IPS-18c (cell line): ENCODE results near the gene CTCFL.

Experiments
- H3K4me3 ChIP-seq: 2 replicates; pipeline ENCODE4 v1.7.0; 2013; ENCODE audit warnings: low read depth, mild to moderate bottlenecking, low read length, moderate library complexity; ENCODE audit not compliant: insufficient read depth
- H3K9me3 ChIP-seq: one replicate; pipeline ENCODE4 v1.6.1; 2013; ENCODE audit warnings: mild to moderate bottlenecking, low read length, moderate library complexity; ENCODE audit not compliant: control insufficient read depth, insufficient read depth

CTCFL gene, protein sequence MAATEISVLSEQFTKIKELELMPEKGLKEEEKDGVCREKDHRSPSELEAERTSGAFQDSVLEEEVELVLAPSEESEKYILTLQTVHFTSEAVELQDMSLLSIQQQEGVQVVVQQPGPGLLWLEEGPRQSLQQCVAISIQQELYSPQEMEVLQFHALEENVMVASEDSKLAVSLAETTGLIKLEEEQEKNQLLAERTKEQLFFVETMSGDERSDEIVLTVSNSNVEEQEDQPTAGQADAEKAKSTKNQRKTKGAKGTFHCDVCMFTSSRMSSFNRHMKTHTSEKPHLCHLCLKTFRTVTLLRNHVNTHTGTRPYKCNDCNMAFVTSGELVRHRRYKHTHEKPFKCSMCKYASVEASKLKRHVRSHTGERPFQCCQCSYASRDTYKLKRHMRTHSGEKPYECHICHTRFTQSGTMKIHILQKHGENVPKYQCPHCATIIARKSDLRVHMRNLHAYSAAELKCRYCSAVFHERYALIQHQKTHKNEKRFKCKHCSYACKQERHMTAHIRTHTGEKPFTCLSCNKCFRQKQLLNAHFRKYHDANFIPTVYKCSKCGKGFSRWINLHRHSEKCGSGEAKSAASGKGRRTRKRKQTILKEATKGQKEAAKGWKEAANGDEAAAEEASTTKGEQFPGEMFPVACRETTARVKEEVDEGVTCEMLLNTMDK

DNA sequence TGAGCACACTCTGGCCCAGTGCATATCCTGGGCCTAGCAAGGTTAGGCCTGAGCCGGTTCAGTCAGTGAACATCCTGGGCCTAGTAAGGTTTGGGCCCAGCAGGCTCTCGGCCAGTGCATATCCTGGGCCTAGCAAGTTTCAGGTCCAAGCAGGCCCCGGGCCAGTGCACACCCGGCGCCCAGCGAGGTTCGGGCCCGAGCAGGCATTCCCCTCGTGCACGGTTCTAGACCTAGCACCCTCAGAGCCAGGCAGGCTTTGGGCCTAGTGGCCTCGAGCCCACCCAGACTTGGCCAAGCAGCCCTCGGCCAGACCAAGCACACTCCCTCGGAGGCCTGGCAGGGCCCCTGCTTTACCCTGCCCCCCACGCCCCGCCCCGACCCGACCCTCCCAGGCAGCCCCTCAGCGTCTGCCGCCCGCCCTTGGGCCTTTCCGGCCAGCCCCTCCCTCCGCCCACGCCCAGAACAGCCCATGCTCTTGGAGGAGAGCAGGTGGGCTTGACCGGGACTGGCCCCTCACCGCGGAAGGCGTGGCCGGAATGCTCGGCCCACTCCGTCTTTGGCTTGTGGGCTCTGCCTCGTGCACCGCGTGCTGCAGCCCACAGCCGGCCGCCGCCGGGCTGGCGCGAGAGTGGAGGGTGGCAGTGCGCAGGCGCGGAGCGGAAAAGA lies at the start of gene CTCFL:
CTCFL (minus strand) TSS at position 630 of the 666 bp plus-strand sequence. CDS start 935 bp downstream, outside the sequence.
- no peaks in the 10 kb centered on the region for H3K9me3 ChIP-seq
- H3K4me3 ChIP-seq: no peak within 1 kb of the TSS

DNA sequence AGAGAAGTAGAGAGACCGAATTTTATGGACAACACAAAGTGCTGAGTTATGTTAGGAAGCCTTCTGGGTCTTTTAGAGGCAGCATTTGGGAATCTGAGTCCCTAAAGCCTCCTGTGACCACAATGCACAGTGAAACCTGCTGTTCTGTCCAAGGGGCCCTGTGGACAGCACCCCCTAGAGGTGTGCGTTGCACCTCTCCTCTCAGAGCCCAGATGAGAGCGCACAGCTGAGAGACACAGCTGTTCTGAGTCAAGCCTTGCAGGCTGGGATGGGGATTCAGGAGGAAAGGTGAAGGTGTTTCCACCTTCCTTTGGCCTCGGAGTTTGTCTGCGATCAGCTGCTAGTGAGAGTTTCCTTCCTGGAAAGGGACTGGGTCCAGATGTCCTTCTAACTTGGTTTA lies 49.0 kb upstream of the CTCFL start:
- Histone ChIP-seq H3K9me3 (no peaks in the 10 kb centered on the region), H3K4me3 (no peak overlapping the region)

- H3K9me3 ChIP-seq: no peaks in the 10 kb centered on the region
- no peak overlapping the region for H3K4me3 ChIP-seq
Observed at GRCh38 chr20:57573242-57573641, 48.3 kb upstream of the CTCFL start.

GRCh38 chr20:57571782-57572416 lies 47.0 kb upstream of the CTCFL start:
- Histone ChIP-seq H3K9me3 (no peaks in the 10 kb centered on the region), H3K4me3 (no peak overlapping the region)

DNA sequence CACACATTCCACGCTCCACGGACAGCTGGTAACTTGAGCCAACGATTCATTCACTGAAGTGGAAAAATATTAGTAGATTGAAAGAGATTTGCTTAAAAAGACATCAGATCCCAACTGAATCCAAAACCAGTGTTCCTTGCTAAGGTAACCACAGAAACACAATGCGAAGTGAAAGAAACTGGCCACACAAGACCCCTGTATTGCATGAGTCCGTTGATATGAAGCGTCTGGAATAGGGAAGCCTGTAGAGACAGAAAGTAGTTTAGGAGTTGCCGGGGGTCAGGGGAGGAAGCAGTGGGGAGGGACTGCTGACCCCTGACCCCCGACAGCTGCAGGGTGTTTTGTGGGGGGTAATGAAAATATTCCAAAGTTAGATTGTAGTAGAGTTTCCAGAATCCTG lies 46.0 kb upstream of the CTCFL start:
- Histone ChIP-seq H3K4me3 (no peak overlapping the region), H3K9me3 (no peaks in the 10 kb centered on the region)

GRCh38 chr20:57570145-57570850 lies 45.4 kb upstream of the CTCFL start:
- H3K9me3 ChIP-seq: no peaks in the 10 kb centered on the region
- no peak overlapping the region for H3K4me3 ChIP-seq

DNA sequence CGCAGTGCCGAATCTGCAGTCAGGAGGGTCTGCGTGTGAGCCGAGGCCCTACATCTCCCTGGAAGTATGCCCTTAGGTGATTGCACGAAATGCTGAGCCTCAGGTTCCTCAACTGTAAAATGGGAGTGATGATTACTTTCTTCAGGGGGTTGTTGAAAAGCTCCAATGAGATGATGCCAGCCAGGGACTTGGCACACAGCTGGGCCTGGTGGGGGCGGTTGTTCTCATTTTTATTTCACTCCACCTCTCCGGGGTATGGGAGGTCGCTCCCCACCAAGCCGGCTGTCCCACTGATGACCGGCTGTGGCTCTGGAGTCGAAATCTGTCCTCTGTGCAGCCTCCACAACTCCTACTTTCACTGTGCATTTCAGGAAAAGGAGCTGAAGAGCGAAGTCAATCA lies 44.0 kb upstream of the CTCFL start:
- no peaks in the 10 kb centered on the region for H3K9me3 ChIP-seq
- no peak overlapping the region for H3K4me3 ChIP-seq

GRCh38 chr20:57568088-57568896 lies 43.4 kb upstream of the CTCFL start:
- Histone ChIP-seq H3K4me3 (no peak overlapping the region), H3K9me3 (no peaks in the 10 kb centered on the region)

DNA sequence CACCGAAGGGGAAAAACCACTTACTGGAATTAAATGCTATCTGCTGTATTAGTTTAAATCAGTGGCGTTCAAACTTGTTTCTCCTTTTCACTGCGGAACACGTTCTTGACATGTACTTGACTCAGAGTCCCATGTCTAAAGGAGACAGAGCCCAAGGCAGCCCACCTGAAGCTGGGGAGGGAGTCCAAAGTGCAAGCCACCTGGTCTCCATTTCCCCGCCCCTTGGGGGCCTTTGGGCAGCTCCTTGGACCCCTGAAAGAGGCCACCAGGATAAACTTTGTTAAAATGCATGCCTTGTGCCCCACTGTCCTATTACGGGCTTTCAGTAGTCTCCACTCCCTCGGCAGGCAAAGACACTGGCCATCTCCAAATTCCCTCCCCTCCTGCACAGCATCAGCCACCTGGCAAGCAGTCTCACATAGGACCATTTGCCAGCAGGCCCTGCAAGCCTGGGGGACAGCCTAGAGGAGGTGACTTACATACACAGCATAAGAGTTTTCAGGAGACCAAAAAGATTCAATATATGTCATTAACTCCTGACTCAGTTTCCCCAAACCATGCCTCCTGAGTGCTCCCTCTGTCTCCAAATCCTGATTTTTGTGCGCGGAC lies 42.6 kb upstream of the CTCFL start:
- Histone ChIP-seq H3K9me3 (no peaks in the 10 kb centered on the region), H3K4me3 (no peak overlapping the region)

- H3K4me3 ChIP-seq: no peak overlapping the region
- H3K9me3 ChIP-seq: no peaks in the 10 kb centered on the region
Observed at GRCh38 chr20:57566803-57567459, 42.0 kb upstream of the CTCFL start.

DNA sequence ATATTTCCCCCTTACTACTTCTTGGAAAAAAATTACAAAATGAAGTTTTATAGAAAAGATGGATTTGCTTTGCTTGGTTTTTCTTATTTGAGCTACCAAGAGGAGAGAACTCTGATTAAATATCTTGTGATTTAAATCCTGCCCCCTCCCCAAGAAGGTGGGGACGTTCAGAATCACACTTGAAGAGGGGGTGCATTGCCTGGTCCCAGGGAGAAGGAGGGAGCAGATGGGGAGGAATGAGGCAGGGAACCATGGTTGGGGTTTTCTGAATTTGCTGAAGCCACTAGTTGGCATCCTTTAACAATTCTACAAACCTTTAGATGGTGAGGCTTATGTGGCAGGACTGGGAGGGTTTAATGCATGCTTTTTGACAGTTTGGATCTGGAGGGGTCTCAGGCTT lies 41.5 kb upstream of the CTCFL start:
- Histone ChIP-seq H3K9me3 (no peaks in the 10 kb centered on the region), H3K4me3 (no peak overlapping the region)

DNA sequence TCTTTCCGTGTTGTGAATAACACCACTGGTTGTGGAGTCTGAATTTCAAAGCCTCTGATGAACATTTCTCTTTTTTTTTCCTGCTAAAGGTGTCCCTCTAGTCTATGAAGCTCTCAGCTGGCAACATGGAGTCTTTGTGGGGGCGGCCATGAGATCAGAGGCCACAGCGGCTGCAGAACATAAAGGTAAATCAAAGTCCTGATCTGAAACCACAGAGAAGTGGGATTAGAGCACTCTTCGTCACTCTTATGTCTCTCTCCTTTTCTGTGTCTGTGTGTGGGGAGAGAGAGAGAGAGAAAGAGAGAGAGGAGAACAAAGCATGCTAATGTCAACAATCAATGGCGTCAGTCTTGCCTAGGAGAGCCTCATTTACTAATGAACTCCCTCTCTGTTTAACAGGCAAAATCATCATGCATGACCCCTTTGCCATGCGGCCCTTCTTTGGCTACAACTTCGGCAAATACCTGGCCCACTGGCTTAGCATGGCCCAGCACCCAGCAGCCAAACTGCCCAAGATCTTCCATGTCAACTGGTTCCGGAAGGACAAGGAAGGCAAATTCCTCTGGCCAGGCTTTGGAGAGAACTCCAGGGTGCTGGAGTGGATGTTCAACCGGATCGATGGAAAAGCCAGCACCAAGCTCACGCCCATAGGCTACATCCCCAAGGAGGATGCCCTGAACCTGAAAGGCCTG lies 40.2 kb upstream of the CTCFL start:
- H3K9me3 ChIP-seq: no peaks in the 10 kb centered on the region

GRCh38 chr20:57564180-57564802 lies 39.4 kb upstream of the CTCFL start:
- Histone ChIP-seq H3K9me3 (no peaks in the 10 kb centered on the region), H3K4me3 (no peak overlapping the region)

More for the DNA sequence above, 40.2 kb upstream of the CTCFL start:
- H3K4me3 ChIP-seq: no peak overlapping the region

- Histone ChIP-seq H3K4me3 (no peak overlapping the region), H3K9me3 (no peaks in the 10 kb centered on the region)
Observed at GRCh38 chr20:57563522-57563921, 38.6 kb upstream of the CTCFL start.
